HG03039 (cell line): ENCODE measurements around the gene UBE2N.
"Not testable (repeated sequence)": the region's sequence is repeated elsewhere in the genome, so short reads cannot be mapped to it uniquely, and the experiment has no call there.

Source experiments
- ATAC-seq: cut with Tn5 transposase; IDR thresholded peaks from one replicate; pipeline ENCODE4 v1.9.1; 2021; ENCODE audit warnings: mild to moderate bottlenecking, moderate library complexity; ENCODE audit not compliant: unreplicated experiment

UBE2N gene

GRCh38 chr12:93415723-93416464 lies 25.9 kb downstream of the UBE2N start:
- no peak for ATAC-seq

GRCh38 chr12:93413064-93413463 lies 28.7 kb downstream of the UBE2N start:
- no peak for ATAC-seq

DNA sequence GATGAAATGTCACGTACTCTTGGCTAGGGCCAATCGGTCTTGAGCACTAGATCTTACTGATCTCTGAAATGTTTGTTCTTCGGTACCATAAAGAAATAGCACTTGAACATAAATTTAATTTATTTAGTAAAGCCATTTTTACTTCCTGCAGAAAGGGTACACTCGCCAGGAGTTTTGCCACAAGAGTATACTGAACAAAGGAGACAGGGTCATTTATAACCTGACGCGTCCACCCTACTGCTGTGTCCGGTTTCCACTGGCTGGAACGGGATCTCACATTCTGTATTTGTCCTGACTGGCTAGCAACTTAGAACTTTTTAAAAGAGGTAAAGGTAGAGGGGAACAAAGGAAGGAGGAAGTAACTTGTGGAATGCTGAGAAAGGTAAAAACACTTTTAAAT lies 29.4 kb downstream of the UBE2N start:
- ATAC-seq: not testable (repeated sequence)

DNA sequence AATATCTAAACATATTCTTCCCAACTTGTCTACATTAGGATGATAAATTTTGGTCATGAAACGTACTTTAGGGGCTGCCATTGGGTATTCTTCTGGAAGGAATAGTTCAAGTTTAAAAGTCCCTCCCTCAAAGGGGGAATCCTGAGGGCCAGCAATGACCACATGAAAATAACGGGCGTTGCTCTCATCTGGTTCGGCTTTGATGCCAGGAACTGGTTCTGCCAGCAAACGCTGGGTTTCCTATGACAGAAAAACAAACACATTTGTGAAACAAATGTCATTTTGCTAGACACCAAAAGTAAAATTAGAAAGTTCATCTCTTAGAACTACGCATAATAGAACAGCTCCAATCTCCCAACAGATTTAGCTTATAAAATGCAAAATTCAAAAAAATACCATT lies 30.7 kb downstream of the UBE2N start:
- ATAC-seq: not testable (repeated sequence)

DNA sequence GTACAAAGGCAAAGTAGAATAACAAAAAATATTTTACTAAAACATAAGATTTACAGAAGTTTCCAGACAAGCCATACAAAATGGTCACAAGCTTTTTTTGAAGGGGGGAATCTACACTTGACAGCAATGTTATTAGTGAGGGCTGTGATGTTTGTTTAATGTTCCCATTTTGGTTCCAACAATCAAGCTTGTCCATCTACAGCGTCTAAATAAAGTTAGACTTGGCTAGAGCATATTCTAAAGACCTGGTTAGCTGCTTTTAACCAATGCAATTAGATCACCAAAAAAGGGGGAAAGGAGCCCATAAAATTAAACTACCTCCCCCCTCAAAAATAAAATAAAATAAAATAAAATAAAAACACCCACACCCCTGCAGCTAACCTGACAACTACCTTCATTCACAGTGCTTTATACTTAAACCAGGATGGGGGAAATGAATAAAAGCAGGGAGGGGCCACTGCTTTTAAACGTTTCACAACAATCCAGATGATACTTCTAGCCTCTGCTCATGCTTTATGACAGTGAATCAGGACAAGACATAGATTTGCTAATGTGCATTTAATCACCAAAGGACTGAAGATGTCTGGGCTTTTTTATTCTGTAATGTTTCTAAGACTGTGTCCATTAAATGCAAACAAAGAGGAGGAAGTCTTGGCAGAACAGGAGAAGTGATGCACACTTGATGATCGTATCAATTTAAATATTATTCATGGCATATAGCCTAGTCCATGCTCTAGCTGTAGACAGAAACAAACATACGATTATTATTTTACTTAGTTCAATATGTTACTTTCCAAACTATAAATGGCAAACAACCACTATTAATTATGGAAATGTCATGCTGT lies 32.2 kb downstream of the UBE2N start:
- not testable (repeated sequence) for ATAC-seq

GRCh38 chr12:93408813-93409212 lies 32.9 kb downstream of the UBE2N start:
- no peak for ATAC-seq

- no peak for ATAC-seq
Observed at GRCh38 chr12:93407963-93408283, 33.8 kb downstream of the UBE2N start.

- no peak for ATAC-seq
Observed at GRCh38 chr12:93407054-93407962, 34.4 kb downstream of the UBE2N start.

DNA sequence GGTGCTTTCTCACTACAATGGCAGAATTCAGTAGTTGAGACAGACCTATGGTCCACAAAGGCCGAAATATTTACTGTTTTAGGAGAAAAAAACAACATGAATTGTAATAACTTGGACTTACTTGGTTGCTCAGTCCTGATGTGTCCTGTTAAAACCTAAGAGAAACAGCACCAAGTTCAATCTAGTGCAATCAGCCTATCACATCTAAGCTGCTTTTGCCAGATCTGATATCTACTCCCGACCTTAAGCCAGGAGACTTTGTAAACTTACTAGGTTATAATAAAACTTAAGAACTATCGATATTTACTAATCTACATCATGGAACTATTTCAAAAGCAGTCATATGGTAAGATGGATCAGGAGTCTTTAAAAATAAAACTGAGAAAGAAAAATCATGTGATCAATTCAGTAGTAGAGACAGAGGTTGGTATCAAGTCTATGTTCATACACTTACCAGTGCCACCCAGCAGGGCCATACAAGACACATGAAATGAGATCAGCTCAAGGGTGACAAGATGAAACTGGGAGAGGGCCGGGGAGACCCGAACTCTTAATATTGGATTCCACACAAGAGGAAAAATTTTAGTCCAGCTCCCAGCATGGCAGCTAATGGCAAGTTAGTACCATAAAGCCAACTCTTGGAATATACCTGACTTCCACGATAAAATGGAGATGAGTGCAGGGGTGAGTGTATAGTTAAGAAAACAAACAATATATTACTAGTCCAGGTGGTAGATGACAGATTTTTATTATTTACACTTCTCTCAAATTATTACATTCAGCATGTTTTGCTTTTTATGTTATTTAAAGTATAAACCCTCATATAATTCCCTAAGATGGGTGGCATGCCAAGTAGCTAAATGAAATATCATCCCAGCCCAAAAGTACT lies 36.5 kb downstream of the UBE2N start:
- ATAC-seq: no peak

- ATAC-seq: no peak
Observed at GRCh38 chr12:93403988-93404803, 37.6 kb downstream of the UBE2N start.

DNA sequence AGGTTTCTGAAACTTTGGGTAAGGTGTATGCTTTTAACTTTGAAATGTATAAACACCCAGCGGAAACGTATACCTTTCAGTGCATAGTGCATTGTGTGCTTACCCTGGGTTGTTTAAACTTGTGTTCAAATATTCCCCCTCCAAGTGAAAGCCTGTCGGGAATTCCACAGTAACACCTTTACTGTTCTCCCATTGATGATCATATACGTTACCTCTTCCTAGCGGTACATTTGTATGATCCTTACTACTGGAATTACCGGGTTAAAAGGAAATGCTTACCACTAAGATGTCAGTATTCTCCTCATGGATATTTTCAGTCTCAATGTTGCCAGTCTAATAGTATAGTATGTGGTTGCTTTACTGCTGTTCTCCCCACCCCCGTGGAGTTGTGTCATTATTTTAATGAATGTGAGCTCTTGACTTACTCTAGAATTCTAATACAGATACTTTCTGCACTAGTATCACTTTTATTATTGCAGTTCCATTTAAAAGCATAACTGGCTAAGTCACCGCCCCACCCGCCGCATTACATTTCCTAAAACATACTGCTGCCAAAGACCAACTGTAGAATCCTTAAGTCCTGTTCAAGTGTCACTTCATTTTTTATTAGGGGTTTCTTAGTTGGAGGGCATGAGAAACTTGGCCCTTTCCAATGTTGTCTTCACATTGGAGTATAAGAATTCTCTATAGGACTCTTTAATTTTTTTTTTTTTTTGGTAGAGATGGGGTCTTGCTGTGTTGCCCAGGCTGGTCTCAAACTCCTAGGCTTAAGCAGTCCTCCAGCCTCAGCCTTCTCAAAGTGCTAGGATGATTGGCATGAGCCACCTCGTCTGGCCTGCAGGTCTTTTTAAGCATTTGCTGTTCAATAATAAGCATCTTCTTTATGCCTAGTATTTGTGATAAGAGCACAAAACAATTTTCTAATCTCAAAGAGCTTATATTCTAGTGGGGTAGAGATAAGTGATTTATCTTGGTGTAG lies 39.1 kb downstream of the UBE2N start:
- ATAC-seq: no peak

DNA sequence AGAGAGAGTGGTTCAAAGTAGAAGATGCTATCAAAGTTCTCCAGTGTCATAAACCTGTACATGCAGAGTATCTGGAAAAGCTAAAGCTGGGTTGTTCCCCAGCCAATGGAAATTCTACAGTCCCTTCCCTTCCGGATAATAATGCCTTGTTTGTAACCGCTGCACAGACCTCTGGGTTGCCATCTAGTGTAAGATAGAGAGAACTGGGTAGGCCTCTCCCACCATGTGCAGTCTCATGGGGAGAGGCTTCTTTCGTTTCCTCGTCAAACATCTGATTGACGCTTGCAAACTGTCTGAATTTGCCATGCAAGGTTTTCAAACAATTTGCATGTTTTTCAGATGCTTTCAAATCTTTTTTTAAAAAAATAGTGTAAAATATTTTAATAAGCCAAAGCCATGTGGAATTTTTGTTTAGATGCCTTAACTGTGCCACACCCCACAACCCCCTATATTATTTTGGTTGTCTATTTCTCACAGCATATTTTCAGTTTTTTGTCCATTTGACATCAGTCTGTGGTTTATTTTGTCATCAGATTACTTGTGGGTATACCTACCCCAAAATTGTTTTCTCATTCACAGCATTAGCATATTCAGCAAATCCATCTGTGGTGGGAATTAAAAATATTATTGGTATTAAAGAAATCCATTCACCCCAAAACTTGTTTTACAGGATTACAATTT lies 42.4 kb downstream of the UBE2N start:
- ATAC-seq: peak; percentile 85

DNA sequence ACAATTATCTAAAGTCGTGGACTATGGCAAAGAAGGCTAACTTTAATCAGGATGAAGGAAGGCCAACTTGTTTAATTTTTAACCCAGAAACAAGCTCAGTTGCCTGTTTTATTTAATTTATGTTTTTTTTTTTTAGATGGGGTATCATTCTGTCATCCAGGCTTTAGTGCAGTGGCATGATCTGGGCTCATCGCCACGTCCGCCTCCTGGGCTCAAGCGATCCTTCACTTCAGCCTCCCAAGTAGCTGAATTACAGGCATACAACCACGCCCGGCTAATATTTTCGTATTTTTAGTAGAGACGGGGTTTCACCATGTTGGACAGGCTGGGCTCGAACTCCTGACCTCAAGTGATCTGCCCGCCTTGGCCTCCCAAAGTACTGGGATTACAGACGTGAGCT lies 44.3 kb downstream of the UBE2N start:
- no peak for ATAC-seq

GRCh38 chr12:93393425-93393824 lies 48.3 kb downstream of the UBE2N start:
- ATAC-seq: no peak

DNA sequence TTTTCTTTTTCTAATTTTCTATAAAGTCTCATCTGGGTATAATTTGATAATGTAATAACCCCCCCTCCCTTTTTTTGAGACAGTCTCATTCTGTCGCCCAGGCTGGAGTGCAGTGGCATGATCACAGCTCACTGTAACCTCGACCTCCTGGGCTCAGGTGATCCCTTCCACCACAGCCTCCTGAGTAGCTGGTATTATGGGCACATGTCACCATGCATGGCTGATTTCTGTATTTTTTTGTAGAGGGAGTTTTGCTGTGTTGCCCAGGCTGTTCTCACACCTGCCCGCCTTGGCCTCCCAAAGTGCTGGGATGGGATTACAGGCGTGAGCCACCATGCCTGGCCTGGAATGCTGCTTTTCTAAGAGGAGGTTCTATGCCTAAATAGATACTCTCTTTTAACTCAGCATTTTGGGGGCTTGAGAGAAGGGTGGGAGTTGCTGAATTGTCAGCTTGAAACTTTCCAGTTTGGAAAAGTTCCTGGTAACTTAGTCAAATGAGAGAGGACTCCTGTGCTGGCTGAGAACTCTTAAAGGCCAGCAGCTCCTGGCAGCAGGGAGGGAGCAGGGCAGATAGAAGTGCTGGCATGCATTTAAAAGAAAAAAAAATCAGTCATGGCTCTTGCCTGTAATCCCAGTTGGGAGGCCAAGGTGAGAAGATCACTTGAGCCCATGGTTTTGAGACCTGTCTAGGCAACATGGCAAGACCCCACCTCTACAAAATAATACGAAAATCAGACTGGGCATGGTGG lies 51.0 kb downstream of the UBE2N start:
- no peak for ATAC-seq

- no peak for ATAC-seq
Observed at GRCh38 chr12:93390031-93390430, 51.7 kb downstream of the UBE2N start.

GRCh38 chr12:93387780-93388179 lies 54.0 kb downstream of the UBE2N start:
- no peak for ATAC-seq
